ENCODE results near the gene MYO7B.

MYO7B gene

DNA sequence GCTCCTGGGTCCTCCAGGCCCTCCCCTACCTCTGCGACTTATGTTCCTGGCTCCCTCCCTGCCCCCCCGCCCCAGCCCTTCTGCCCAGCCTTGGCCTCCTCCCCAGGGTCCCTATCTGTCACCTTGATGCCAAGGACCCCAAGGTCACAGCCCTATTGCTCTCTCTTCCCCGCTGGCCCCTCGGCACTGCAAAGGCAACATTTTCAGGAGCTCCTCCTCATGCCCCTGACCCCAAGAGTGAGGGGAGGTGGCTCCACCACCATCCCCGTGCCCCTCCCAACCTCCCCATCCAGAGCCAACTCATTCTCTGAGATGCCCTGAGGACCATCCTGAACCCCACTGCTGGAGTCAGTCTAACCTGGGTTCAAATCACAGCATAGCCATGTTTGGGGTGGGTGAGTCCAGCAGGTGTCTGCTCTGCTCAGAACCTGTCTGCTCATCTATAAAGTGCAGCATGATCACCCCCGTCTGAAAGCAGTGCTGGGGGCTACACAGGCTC is 128.1 kb downstream of the MYO7B start:
- no peak overlapping the region for H3K4me3 ChIP-seq (replicated peaks; ENCODE audit: low read depth, low read length)
- no peak for DNase-seq (ENCODE audit: low read depth)
- TF ChIP-seq CTCF (IDR thresholded peaks at IDR 0.05; ENCODE audit: low read length, missing control alignments), result no peak

DNA sequence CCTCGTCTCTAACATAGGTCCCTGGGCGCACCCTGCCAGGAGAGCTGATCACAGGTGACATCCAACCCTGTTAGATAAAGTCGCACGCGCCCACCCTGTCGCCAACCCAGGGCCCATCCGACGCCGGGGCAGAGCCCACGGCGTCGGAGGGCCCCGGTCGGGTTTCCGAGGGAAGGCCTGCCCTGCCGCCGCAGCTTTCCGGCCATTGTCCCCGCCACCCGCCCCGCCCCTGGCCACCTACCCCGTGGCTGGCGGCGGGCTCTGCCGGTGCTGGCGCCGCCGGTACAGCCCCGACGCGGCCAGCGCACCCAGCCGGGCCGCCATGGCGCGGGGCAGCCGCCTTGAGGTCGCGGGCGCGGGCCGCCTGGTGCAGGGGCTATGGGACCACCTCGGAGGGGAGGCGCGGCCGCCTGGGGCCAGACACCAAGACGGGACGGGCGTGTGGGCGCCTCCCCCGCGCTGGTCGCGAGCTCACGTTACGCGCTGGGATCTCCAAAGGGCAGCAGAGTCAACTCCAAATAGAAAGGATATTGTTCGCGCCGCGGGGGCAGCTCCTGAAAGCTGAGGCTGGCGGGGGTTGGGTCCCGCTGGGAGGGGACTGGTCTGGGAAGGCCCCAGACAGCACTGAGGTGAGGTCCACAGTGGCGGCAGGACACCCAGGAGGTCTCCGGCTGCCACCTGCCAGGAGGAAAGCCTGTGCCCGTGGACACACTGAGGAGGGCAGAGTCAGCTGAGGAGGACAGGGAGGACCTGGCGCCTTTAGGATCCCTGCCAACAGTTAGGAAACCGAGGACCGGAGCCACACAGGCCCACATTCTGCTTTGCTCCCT is 128.8 kb downstream of the MYO7B start:
- no peak for DNase-seq (ENCODE audit: low read depth)
- TF ChIP-seq CTCF (IDR thresholded peaks at IDR 0.05; ENCODE audit: low read length, missing control alignments), result no peak
- H3K4me3 ChIP-seq (replicated peaks; ENCODE audit: low read depth, low read length), result no peak overlapping the region

- TF ChIP-seq CTCF (IDR thresholded peaks at IDR 0.05; ENCODE audit: low read length, missing control alignments), result no peak
- no peak overlapping the region for H3K4me3 ChIP-seq (replicated peaks; ENCODE audit: low read depth, low read length)
- DNase-seq (ENCODE audit: low read depth), result no peak
These were observed 129.4 kb downstream of the MYO7B start for GRCh38 chr2:127664895-127665225.

DNA sequence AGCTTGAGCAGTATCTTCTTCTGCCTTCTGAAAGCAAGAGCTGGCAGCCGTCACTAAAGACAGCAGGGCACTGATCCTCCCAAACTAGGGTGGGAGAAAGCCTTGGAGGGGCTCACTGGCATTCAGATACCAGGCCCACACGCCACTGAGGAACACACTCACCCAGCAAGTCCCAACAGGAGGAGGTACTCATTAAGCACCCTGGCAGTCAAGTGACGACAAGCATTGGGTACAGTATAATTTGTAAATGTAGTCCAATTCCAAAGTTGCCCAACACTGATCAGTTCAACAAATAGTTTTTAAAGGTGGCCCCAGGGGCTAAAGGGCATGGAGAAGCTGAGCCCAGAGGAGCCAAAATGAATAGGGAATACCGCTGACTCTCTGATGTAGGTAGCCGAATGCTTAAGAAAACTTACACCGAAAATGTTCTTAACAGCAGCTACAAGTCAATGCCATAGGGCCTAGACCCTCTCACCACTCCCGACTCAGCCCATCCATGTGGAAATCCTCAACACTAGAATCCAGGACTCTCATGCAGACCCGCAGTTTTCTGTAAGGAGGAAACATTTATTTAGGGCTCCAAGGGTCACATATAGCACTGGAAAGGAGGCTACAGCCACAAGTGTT is 129.9 kb downstream of the MYO7B start:
- no peak for DNase-seq (ENCODE audit: low read depth)
- H3K4me3 ChIP-seq (replicated peaks; ENCODE audit: low read depth, low read length), result no peak overlapping the region
- TF ChIP-seq CTCF (IDR thresholded peaks at IDR 0.05; ENCODE audit: low read length, missing control alignments), result no peak

DNA sequence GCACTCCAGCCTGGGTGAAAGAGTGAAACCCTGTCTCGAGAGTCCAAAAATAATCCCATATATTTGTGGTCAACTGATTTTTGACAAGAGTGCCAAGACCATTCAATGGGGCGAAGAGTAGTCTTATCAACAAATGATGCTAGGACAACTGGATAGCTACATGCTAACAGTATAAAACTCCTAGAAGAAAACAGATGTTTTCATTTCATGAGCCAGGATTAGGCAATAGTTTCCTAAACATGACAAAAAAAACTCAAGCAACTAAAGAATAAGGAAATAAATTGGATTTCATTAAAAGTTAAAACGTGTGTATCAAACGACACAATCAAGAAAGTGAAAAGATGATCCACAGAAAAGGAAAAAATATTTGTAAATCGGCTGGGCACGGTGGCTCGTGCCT is 133.6 kb downstream of the MYO7B start:
- no peak for TF ChIP-seq CTCF (IDR thresholded peaks at IDR 0.05; ENCODE audit: low read length, missing control alignments)
- H3K4me3 ChIP-seq (replicated peaks; ENCODE audit: low read depth, low read length), result no peak overlapping the region
- DNase-seq (ENCODE audit: low read depth), result peak; percentile 21

- no peak for DNase-seq (ENCODE audit: low read depth)
- no peak for TF ChIP-seq CTCF (IDR thresholded peaks at IDR 0.05; ENCODE audit: low read length, missing control alignments)
- H3K4me3 ChIP-seq (replicated peaks; ENCODE audit: low read depth, low read length), result no peak overlapping the region
These were observed 134.8 kb downstream of the MYO7B start for GRCh38 chr2:127670055-127670956.
